Ramos (cell line): ENCODE measurements around the gene TTC28.

ENCODE experiments used
- in situ Hi-C: fragments of 300-500 bp; cut with MboI; formaldehyde crosslinking; loops from one replicate; pipeline ENCODE4 v1.14.3; 2022; ENCODE audit warnings: low sequenced_read_pairs; ENCODE audit not compliant: unreplicated experiment

Gene TTC28

DNA sequence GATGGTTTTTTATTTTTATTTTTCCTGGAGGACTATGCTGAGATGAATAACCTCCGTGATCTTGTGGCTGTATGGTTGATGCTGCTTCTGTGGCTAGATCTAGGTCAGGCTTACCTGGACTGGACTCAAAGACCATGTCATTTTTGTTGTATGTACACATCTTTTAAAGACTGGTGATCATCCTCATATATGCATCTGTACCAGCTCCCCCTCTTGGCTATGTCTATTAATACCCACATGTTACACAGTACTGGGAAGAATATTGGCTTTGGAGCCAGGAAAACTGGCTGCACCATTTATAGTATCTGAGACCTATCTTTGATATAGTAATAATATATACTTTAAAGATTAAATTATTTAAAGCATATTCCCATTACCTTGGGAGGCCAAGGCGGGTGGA, 742.2 kb downstream of the TTC28 start:
- in situ Hi-C loops, result no loop called here

DNA sequence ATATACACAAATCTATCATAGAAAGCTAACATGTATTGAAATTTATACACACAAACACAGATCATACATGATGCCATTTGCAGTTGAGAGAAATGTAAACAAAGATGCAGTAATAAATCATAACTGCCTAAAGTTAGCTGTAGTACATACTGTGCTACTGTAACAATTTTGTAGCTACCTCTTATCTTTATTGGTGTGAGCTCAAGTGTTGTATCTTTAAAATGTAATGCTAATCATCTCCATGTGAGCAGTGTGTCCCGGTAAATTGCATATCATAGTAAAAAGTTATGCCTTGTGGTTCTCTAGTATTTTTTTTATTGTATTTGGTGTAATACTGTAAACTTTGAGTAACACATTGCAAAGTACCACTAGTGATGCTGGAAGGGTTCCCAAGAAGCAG, 743.7 kb downstream of the TTC28 start:
- in situ Hi-C loops, result no loop called here

DNA sequence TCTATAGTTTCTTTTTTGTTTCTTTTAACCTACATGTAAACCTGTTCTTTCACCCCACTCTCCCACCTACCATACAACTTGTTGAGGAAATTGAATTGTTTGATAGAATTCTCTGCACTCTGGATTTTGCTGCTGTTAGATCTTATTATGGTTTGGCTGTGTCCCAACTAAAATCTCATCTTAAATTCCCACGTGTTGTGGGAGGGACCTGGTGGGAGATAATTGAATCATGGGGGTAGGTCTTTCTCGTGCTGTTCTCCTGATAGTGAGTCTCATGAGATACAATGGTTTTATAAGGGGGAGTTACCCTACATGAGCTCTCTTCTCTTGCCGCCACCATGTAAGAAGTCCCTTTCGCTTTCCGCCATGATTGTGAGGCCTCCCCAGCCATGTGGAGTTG, 745.6 kb downstream of the TTC28 start:
- in situ Hi-C loops, result no loop called here

DNA sequence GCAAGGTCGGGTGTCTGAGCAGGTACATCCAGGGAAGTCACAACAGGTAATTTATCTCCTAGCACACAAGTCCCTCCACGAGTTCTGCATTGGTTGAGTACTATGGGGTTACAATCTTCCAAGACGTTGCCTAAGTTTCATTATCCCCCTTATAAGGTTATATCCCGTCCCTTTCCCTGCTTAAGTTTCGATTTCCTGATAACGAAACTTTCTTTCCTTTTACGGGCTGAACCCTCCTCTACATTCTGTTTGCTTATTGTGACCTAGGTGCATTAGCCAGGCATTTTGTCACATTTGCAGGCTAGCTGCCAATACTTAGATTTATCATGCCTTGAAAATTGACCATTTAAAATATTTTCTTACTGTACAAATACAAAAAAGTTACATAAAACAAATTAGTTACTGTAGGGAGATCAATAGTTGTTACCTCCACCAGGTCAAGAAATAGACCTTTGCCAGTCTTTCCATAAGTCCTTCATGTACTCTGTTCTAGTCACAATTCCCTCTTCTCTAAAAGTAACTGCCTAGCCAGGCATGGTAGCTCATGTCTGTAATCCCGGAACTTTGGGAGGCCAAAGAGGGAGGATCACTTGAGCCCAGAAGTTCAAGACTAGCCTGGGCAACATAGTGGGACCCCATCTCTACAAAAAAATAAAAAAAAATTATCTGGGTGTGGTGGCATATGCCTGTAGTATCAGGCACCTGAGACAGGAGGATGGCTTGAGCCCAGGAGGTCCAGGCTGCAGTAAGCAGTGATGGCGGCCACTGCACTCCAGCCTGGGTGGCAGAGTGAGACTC, 746.3 kb downstream of the TTC28 start:
- in situ Hi-C loops, result no loop called here

DNA sequence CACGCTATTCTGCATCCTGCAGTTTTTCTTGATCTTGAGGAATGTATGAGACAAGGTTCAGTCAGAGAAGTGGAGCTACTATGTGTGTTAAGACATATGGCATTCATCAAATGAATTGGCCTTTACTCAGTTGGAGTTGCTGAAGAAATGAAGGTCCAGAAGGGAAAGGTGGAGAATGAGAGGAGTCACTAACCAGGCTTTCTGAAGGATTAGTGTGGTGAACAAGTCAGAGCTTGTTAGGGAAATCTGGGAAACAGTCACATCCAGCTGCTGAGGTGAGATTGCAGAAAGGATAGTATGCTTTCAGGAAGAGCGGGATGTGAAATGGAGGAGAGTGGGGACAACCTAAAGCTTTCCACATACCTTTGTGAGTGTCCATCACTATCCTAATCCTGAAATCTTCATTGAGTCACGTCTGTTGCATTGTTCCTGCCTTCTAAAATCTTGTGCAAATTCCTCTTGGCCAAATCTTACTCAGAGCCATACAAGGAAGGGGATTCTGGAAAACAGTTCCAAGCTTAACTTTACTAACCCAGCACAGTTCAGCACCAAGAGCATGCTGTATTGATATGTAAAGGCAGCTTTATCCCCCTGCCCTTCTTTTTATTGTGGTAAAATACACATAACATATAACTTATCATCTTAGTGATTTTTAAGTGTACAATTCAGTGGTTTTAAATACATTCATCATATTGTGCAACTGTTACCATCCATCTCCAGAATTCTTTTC, 749.1 kb downstream of the TTC28 start:
- in situ Hi-C loops, result no loop called here
